ENCODE data around the gene UBFD1.

The UBFD1 gene

DNA sequence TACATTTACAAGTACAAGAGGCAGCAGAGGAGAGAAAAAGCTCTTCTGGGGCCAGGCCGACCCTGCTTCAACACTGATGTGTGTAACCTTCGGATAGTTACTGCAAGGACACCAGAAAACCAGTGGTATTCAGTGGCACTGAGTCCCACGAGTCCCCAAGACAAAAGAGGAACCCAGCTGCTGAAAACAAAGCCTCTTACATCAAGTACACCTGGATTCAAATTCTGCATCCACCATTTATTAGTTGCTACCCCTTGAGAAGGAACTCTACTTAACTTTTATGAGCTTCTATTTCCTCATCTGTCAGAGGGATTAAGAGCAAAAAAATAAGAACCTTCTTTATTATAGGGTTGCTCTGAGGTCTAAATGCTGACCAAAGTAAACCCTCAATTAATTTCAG is 3.0 kb upstream of the UBFD1 start:
- no peak overlapping the region for H3K4me3 ChIP-seq (ENCODE audit: low read depth, low read length)
- DNase-seq (ENCODE audit: low read depth), result no peak
- TF ChIP-seq, protein P1, sequence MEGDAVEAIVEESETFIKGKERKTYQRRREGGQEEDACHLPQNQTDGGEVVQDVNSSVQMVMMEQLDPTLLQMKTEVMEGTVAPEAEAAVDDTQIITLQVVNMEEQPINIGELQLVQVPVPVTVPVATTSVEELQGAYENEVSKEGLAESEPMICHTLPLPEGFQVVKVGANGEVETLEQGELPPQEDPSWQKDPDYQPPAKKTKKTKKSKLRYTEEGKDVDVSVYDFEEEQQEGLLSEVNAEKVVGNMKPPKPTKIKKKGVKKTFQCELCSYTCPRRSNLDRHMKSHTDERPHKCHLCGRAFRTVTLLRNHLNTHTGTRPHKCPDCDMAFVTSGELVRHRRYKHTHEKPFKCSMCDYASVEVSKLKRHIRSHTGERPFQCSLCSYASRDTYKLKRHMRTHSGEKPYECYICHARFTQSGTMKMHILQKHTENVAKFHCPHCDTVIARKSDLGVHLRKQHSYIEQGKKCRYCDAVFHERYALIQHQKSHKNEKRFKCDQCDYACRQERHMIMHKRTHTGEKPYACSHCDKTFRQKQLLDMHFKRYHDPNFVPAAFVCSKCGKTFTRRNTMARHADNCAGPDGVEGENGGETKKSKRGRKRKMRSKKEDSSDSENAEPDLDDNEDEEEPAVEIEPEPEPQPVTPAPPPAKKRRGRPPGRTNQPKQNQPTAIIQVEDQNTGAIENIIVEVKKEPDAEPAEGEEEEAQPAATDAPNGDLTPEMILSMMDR (conservative IDR thresholded peaks at IDR 0.05; ENCODE audit: low read depth, low read length), result no peak

DNA sequence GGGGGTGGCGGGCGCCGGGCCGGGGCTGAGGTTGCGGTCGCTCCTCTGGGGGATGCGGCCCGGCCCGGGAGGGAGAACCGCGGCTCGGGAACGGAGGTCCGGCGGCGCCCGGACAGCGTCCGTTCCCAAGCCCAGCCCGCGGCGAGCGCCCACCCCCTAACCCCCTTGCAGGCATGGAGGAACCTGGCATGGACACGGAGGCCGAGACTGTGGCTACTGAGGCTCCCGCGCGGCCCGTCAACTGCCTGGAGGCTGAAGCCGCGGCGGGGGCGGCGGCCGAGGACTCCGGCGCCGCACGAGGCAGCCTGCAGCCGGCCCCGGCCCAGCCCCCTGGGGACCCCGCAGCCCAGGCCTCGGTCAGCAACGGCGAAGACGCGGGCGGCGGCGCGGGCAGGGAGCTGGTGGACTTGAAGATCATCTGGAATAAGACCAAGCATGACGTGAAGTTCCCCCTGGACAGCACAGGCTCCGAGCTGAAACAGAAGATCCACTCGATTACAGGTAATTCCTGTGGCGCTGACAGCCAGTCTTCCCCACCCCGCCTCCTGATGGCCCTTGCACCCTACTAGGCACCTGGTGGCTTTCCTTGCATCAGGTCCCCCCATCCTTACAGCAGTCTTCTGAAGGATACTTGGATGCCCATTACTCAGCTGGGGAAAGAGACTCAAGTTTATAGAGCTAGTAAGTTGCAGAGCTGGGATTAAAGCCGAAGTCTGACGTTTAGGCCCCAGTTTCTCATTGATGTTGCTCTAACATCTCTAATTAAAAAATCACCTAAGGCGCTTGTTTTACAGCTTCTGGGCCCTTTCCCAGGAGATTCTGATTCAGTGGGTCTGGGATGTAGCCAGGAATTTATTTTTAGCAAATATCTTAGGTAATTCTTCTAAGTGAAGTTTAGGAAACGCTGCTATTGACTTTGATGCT is 514 bp downstream of the UBFD1 start:
- peak; percentile 48 for DNase-seq (ENCODE audit: low read depth)
- TF ChIP-seq, protein P1 (conservative IDR thresholded peaks at IDR 0.05; ENCODE audit: low read depth, low read length), result no peak
- peak overlapping the region; percentile 92 for H3K4me3 ChIP-seq (ENCODE audit: low read depth, low read length)

DNA sequence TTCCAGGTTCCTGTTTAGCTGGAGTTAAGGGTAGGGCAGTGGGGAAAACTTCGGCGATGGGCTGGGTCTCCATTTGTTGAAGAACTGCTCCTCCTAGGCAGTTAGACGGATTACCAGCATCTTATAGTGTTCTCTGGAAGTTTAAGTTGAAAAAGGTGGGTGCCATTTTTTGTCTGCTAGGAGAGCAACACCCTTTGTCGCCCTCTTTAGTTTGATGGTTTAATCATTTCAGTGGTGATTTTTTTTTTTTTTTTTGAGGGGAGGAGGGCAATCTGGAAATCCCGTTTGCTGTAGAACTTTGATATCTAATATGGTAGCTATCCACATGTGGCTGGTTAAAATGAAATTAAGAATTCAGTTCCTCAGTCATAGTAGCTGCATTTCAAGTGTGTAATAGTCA is 4.1 kb downstream of the UBFD1 start:
- no peak overlapping the region for H3K4me3 ChIP-seq (ENCODE audit: low read depth, low read length)
- DNase-seq (ENCODE audit: low read depth), result no peak
- TF ChIP-seq, protein P1 (conservative IDR thresholded peaks at IDR 0.05; ENCODE audit: low read depth, low read length), result no peak

DNA sequence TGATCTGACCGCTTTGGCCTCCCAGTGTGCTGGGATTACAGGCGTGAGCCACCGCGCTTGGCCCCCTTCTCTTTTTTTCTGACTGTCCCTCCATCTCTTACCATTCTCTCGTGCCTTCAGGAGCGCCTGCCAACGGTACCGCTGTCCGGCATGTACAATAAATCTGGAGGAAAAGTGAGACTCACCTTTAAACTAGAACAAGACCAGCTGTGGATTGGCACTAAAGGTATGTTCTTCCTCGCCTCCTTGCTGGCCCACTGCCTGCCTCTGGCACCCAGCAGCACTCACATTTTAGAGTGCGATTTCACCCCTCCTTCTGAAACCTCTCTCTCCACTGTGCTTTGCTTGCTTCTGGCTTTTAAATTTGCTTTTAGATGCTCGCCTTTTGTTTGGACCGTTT is 5.0 kb downstream of the UBFD1 start:
- DNase-seq (ENCODE audit: low read depth), result no peak
- no peak overlapping the region for H3K4me3 ChIP-seq (ENCODE audit: low read depth, low read length)
- TF ChIP-seq, protein P1 (conservative IDR thresholded peaks at IDR 0.05; ENCODE audit: low read depth, low read length), result no peak

DNA sequence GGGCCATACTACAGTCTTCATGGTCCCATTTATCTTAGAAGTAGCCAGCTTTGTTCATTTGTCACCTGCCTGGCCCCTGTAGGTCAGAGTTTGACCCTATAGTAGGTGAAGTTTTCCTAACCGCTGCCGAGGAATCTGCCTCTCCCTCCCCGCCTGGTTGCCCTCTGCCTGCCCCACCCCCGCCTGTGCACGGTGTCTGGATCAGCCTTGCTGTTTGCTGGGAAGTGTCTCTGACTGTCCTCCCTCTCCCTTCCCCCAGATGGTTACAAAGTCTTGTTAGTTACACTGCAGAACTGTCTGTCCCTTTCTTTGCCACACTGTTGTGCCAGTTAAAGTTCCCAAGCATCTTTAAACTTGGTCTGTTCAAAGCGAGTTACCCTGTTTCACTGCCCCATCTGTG is 5.7 kb downstream of the UBFD1 start:
- DNase-seq (ENCODE audit: low read depth), result no peak
- H3K4me3 ChIP-seq (ENCODE audit: low read depth, low read length), result no peak overlapping the region
- TF ChIP-seq, protein P1 (conservative IDR thresholded peaks at IDR 0.05; ENCODE audit: low read depth, low read length), result no peak

DNA sequence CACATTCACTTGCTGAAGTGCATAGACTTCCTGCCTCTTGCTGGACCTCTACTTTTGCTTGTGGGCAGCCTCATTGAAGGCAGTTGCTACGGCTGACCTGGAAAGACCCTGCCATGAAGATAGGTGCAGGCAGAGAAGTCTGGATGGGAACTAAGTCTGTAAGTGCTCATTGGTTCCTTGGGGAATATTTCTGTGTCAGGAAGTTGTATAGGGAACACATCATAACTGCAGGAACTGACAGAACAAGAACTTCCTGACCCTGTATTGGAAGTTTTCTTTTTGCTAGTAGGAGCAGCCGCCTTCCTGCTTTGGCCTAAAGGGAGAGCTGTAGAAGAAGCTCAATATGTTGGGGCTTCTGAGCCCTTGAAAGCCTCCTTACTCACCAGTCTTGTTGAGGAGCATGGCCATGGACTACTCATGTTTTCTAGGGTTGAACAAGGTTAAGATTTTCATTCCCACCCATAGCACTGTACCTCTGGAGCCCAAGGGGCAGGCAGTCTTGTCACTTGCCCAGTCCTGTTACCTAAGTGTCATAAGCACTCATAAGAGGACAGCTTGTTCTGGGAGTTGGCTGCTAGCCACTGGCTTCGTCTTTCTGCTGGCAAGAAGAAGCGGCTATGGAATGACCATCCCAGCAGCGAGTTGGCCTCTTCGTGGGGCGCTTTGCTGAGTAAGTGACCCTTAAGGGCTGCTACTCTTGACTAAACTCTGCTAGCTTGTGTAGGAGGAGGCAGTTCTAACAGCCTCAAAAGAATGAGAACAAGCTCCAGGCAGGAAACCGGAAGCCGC is 7.2 kb downstream of the UBFD1 start:
- DNase-seq (ENCODE audit: low read depth), result peak; percentile 16
- H3K4me3 ChIP-seq (ENCODE audit: low read depth, low read length), result no peak overlapping the region
- TF ChIP-seq, protein P1 (conservative IDR thresholded peaks at IDR 0.05; ENCODE audit: low read depth, low read length), result no peak
